ENCODE data around the gene OR4C46. TPM values are rescaled to one million over a fixed set of nuclear protein-coding genes. Genes with fewer than 3 reads are reported as not detected.

OR4C46 gene
- total RNA-seq, 1 experiment from 2014 or later = not detected

Other genes with a start within 250 kb of the OR4C46 start
- gene OR4A5, start 102.8 kb upstream of the OR4C46 start, total RNA-seq (2021) = not detected in 3 replicates

Data from WTC11 (cell line).